GM23338 (cell line): ENCODE results near the gene FAM216A.
"Not testable (repeated sequence)": the region's sequence is repeated elsewhere in the genome, so short reads cannot be mapped to it uniquely, and the experiment has no call there.

ENCODE experiments used
- CREB1 ChIP-seq: fragments of 250-450 bp; sonication (Bioruptor Pico); IDR thresholded peaks from 2 replicates; pipeline ENCODE4 v1.5.0; 2020; ENCODE audit warnings: low read depth, mild to moderate bottlenecking, moderate library complexity
- EZH2 ChIP-seq: fragments of 200-600 bp; sonication (generic); IDR thresholded peaks from one replicate; pipeline ENCODE4 v1.8.0; 2017; ENCODE audit warnings: antibody characterized with exemption, mild to moderate bottlenecking, low read depth; ENCODE audit not compliant: unreplicated experiment
- EZH2phosphoT487 ChIP-seq: fragments of 200-600 bp; sonication (generic); IDR thresholded peaks from one replicate; pipeline ENCODE4 v1.8.1; 2018; ENCODE audit warnings: antibody characterized with exemption; ENCODE audit not compliant: unreplicated experiment
- JUNB ChIP-seq: IDR thresholded peaks from one replicate; pipeline ENCODE4 v1.6.1; 2016; ENCODE audit warnings: antibody characterized with exemption; ENCODE audit not compliant: unreplicated experiment
- NANOG ChIP-seq: IDR thresholded peaks from 2 replicates; pipeline ENCODE4 v1.6.1; 2016; ENCODE audit warnings: antibody characterized with exemption, borderline replicate concordance
- POLR2AphosphoS5 ChIP-seq: IDR thresholded peaks from 2 replicates; pipeline ENCODE4 v1.6.1; 2016; ENCODE audit warnings: antibody characterized with exemption, low read depth
- STAT1 ChIP-seq: IDR thresholded peaks from one replicate; pipeline ENCODE4 v1.6.1; 2016; ENCODE audit warnings: antibody characterized with exemption; ENCODE audit not compliant: unreplicated experiment
- ZNF114 ChIP-seq: fragments of 250-450 bp; sonication (Bioruptor Pico); IDR thresholded peaks from 2 replicates; pipeline ENCODE4 v1.5.0; 2020; ENCODE audit warnings: mild to moderate bottlenecking, moderate library complexity
- ZNF331 ChIP-seq: fragments of 250-450 bp; sonication (Bioruptor Pico); IDR thresholded peaks from 2 replicates; pipeline ENCODE4 v1.5.0; 2020; ENCODE audit warnings: low read depth, mild to moderate bottlenecking, moderate library complexity
- TF ChIP-seq, protein P1 (sequence below), 2 experiments: fragments of 200-600 bp in 1 of 2; sonication (generic) in 1 of 2; conservative IDR thresholded peaks; 2 replicates each; pipeline versions ENCODE4 v1.5.1 to v1.6.1; 2016 to 2017; ENCODE audit warnings: antibody characterized with exemption in 2 of 2, low read depth in 2 of 2, mild to moderate bottlenecking in 2 of 2, moderate library complexity in 1 of 2
- TF ChIP-seq, protein P2 (sequence below): IDR thresholded peaks from one replicate; pipeline ENCODE4 v1.6.1; 2018; ENCODE audit warnings: antibody characterized with exemption; ENCODE audit not compliant: unreplicated experiment
- TF ChIP-seq, protein P3 (sequence below): fragments of 250-450 bp; sonication (Bioruptor Pico); IDR thresholded peaks from 2 replicates; pipeline ENCODE4 v1.5.0; 2020; ENCODE audit warnings: mild to moderate bottlenecking, moderate library complexity
- TF ChIP-seq, protein P4 (sequence below): IDR thresholded peaks from 2 replicates; pipeline ENCODE4 v1.6.1; 2016; ENCODE audit warnings: antibody characterized with exemption

DNA sequence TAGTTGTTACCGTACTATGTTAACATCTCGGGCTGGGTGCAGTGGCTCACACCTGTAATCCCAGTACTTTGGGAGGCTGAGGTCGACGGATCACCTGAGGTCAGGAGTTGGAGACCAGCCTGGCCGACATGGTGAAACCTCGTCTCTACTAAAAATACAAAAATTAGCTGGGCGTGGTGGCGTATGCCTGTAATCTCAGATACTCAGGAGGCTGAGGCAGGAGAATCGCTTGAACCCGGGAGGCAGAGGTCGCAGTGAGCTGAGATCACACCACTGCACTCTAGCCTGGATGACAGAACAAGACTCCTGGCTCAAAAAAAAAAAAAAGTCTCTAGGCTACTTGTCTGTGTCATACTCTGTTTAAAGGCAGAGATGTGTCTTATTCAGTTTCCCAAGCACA lies 2.9 kb upstream of the FAM216A start:
- TF ChIP-seq, protein P1, sequence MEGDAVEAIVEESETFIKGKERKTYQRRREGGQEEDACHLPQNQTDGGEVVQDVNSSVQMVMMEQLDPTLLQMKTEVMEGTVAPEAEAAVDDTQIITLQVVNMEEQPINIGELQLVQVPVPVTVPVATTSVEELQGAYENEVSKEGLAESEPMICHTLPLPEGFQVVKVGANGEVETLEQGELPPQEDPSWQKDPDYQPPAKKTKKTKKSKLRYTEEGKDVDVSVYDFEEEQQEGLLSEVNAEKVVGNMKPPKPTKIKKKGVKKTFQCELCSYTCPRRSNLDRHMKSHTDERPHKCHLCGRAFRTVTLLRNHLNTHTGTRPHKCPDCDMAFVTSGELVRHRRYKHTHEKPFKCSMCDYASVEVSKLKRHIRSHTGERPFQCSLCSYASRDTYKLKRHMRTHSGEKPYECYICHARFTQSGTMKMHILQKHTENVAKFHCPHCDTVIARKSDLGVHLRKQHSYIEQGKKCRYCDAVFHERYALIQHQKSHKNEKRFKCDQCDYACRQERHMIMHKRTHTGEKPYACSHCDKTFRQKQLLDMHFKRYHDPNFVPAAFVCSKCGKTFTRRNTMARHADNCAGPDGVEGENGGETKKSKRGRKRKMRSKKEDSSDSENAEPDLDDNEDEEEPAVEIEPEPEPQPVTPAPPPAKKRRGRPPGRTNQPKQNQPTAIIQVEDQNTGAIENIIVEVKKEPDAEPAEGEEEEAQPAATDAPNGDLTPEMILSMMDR (conservative IDR thresholded peaks at IDR 0.05; ENCODE audit: low read depth in 2 of 2), result not testable (repeated sequence)
- not testable (repeated sequence) for TF ChIP-seq EZH2; POLR2AphosphoS5; STAT1; NANOG; JUNB; CREB1 (CRISPR knock-in tag); EZH2phosphoT487; ZNF331 (CRISPR knock-in tag); ZNF114 (CRISPR knock-in tag)
- TF ChIP-seq, protein P2, sequence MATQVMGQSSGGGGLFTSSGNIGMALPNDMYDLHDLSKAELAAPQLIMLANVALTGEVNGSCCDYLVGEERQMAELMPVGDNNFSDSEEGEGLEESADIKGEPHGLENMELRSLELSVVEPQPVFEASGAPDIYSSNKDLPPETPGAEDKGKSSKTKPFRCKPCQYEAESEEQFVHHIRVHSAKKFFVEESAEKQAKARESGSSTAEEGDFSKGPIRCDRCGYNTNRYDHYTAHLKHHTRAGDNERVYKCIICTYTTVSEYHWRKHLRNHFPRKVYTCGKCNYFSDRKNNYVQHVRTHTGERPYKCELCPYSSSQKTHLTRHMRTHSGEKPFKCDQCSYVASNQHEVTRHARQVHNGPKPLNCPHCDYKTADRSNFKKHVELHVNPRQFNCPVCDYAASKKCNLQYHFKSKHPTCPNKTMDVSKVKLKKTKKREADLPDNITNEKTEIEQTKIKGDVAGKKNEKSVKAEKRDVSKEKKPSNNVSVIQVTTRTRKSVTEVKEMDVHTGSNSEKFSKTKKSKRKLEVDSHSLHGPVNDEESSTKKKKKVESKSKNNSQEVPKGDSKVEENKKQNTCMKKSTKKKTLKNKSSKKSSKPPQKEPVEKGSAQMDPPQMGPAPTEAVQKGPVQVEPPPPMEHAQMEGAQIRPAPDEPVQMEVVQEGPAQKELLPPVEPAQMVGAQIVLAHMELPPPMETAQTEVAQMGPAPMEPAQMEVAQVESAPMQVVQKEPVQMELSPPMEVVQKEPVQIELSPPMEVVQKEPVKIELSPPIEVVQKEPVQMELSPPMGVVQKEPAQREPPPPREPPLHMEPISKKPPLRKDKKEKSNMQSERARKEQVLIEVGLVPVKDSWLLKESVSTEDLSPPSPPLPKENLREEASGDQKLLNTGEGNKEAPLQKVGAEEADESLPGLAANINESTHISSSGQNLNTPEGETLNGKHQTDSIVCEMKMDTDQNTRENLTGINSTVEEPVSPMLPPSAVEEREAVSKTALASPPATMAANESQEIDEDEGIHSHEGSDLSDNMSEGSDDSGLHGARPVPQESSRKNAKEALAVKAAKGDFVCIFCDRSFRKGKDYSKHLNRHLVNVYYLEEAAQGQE, result not testable (repeated sequence)
- TF ChIP-seq, protein P3, sequence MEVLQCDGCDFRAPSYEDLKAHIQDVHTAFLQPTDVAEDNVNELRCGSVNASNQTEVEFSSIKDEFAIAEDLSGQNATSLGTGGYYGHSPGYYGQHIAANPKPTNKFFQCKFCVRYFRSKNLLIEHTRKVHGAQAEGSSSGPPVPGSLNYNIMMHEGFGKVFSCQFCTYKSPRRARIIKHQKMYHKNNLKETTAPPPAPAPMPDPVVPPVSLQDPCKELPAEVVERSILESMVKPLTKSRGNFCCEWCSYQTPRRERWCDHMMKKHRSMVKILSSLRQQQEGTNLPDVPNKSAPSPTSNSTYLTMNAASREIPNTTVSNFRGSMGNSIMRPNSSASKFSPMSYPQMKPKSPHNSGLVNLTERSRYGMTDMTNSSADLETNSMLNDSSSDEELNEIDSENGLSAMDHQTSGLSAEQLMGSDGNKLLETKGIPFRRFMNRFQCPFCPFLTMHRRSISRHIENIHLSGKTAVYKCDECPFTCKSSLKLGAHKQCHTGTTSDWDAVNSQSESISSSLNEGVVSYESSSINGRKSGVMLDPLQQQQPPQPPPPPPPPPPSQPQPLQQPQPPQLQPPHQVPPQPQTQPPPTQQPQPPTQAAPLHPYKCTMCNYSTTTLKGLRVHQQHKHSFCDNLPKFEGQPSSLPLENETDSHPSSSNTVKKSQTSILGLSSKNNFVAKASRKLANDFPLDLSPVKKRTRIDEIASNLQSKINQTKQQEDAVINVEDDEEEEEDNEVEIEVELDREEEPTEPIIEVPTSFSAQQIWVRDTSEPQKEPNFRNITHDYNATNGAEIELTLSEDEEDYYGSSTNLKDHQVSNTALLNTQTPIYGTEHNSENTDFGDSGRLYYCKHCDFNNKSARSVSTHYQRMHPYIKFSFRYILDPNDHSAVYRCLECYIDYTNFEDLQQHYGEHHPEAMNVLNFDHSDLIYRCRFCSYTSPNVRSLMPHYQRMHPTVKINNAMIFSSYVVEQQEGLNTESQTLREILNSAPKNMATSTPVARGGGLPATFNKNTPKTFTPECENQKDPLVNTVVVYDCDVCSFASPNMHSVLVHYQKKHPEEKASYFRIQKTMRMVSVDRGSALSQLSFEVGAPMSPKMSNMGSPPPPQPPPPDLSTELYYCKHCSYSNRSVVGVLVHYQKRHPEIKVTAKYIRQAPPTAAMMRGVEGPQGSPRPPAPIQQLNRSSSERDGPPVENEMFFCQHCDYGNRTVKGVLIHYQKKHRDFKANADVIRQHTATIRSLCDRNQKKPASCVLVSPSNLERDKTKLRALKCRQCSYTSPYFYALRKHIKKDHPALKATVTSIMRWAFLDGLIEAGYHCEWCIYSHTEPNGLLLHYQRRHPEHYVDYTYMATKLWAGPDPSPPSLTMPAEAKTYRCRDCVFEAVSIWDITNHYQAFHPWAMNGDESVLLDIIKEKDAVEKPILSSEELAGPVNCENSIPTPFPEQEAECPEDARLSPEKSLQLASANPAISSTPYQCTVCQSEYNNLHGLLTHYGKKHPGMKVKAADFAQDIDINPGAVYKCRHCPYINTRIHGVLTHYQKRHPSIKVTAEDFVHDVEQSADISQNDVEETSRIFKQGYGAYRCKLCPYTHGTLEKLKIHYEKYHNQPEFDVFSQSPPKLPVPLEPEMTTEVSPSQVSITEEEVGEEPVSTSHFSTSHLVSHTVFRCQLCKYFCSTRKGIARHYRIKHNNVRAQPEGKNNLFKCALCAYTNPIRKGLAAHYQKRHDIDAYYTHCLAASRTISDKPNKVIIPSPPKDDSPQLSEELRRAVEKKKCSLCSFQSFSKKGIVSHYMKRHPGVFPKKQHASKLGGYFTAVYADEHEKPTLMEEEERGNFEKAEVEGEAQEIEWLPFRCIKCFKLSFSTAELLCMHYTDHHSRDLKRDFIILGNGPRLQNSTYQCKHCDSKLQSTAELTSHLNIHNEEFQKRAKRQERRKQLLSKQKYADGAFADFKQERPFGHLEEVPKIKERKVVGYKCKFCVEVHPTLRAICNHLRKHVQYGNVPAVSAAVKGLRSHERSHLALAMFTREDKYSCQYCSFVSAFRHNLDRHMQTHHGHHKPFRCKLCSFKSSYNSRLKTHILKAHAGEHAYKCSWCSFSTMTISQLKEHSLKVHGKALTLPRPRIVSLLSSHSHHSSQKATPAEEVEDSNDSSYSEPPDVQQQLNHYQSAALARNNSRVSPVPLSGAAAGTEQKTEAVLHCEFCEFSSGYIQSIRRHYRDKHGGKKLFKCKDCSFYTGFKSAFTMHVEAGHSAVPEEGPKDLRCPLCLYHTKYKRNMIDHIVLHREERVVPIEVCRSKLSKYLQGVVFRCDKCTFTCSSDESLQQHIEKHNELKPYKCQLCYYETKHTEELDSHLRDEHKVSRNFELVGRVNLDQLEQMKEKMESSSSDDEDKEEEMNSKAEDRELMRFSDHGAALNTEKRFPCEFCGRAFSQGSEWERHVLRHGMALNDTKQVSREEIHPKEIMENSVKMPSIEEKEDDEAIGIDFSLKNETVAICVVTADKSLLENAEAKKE, result not testable (repeated sequence)
- TF ChIP-seq, protein P4, sequence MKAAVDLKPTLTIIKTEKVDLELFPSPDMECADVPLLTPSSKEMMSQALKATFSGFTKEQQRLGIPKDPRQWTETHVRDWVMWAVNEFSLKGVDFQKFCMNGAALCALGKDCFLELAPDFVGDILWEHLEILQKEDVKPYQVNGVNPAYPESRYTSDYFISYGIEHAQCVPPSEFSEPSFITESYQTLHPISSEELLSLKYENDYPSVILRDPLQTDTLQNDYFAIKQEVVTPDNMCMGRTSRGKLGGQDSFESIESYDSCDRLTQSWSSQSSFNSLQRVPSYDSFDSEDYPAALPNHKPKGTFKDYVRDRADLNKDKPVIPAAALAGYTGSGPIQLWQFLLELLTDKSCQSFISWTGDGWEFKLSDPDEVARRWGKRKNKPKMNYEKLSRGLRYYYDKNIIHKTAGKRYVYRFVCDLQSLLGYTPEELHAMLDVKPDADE, result not testable (repeated sequence)
